Stimulated activated CD4-positive, alpha-beta T cell treated with anti-CD3 and anti-CD28 coated beads, Interleukin-12 subunit alpha, Interleukin-12 subunit beta, amount 100 ng/mL, for 24 hours (primary cell): ENCODE results near the gene LYPD6B.

Source experiments
- DNase-seq, 2 experiments: peaks; one replicate each; pipeline ENCODE4 v3.0.0-alpha.2; 2020; ENCODE audit warnings: low read depth in 2 of 2

Gene LYPD6B

GRCh38 chr2:149115781-149116180 is 77.3 kb downstream of the LYPD6B start:
- no peak for DNase-seq

GRCh38 chr2:149119368-149119767 is 80.9 kb downstream of the LYPD6B start:
- no peak for DNase-seq

GRCh38 chr2:149122516-149122915 is 84.0 kb downstream of the LYPD6B start:
- DNase-seq = no peak

- no peak for DNase-seq
Observed at GRCh38 chr2:149125031-149125725, 86.7 kb downstream of the LYPD6B start.

- no peak for DNase-seq
Observed at GRCh38 chr2:149129433-149129832, 90.9 kb downstream of the LYPD6B start.

- no peak for DNase-seq
Observed at GRCh38 chr2:149132339-149132738, 93.8 kb downstream of the LYPD6B start.

GRCh38 chr2:149132901-149133300 is 94.4 kb downstream of the LYPD6B start:
- DNase-seq = no peak

- no peak for DNase-seq
Observed at GRCh38 chr2:149134335-149134923, 95.9 kb downstream of the LYPD6B start.

GRCh38 chr2:149136111-149136510 is 97.6 kb downstream of the LYPD6B start:
- no peak for DNase-seq

- DNase-seq = no peak
Observed at GRCh38 chr2:149141046-149141445, 102.5 kb downstream of the LYPD6B start.

GRCh38 chr2:149143734-149144133 is 105.2 kb downstream of the LYPD6B start:
- DNase-seq = no peak

GRCh38 chr2:149145314-149146295 is 107.1 kb downstream of the LYPD6B start:
- DNase-seq = no peak

GRCh38 chr2:149146876-149147275 is 108.4 kb downstream of the LYPD6B start:
- DNase-seq = no peak

- no peak for DNase-seq
Observed at GRCh38 chr2:149148194-149149006, 109.9 kb downstream of the LYPD6B start.

GRCh38 chr2:149149007-149149297 is 110.5 kb downstream of the LYPD6B start:
- no peak for DNase-seq

- DNase-seq = no peak
Observed at GRCh38 chr2:149152469-149152953, 114.0 kb downstream of the LYPD6B start.

- no peak for DNase-seq
Observed at GRCh38 chr2:149155196-149155969, 116.9 kb downstream of the LYPD6B start.

GRCh38 chr2:149155988-149156387 is 117.5 kb downstream of the LYPD6B start:
- no peak for DNase-seq

- DNase-seq = no peak
Observed at GRCh38 chr2:149156971-149157740, 118.7 kb downstream of the LYPD6B start.

- no peak for DNase-seq
Observed at GRCh38 chr2:149158957-149159356, 120.5 kb downstream of the LYPD6B start.
